NCI-H510A treated with DMSO at 0.1 percent for 48 hours (cell line): Measurements from ENCODE around the gene PGRMC2.

Experiments used
- DNase-seq: peaks from one replicate; lab custom pipeline; 2025; lab: John Stamatoyannopoulos, UW

Gene PGRMC2, protein sequence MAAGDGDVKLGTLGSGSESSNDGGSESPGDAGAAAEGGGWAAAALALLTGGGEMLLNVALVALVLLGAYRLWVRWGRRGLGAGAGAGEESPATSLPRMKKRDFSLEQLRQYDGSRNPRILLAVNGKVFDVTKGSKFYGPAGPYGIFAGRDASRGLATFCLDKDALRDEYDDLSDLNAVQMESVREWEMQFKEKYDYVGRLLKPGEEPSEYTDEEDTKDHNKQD

GRCh38 chr4:128287141-128287870 lies at the start of gene PGRMC2:
Gene PGRMC2 (minus strand): TSS chr4:128287813. CDS start chr4:128287790, 23 bp downstream.
- no peak for DNase-seq

- no peak for DNase-seq
These were observed 47.9 kb upstream of the PGRMC2 start for GRCh38 chr4:128335541-128335940.

- DNase-seq = no peak
These were observed 46.6 kb upstream of the PGRMC2 start for GRCh38 chr4:128334256-128334655.

DNA sequence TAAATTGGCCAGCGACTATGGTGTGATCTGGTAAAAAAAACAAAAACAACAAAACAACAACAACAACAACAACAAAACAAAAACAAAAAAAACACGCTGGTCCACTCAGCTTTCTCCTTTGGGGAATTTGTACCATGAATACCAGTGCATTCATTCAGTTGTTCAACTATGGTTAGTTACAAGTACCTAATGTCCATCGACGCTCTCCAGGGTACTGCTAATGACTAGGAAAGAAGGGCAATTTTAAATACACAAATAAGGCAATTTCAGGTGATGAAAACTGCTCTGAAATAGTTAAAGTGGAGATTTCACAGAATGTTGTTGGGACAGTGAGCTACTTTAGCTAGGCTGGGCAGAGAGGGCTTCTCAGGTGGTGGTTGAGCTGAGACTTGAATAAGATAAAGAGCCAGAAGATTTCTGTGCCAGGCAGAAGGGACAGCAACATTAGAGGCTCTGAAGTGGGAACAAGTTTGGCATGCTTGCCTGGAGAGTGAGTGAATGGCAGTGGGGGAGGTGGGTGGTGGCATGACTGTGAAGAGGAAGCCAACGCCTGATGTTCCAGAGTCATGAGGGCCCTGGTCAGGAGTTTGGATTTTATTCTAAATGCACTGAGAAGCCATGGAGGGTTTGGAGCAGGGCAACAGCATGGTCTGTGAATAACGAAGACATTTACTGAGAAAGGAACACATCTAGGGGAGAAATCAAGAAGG lies 45.9 kb upstream of the PGRMC2 start:
- no peak for DNase-seq

DNA sequence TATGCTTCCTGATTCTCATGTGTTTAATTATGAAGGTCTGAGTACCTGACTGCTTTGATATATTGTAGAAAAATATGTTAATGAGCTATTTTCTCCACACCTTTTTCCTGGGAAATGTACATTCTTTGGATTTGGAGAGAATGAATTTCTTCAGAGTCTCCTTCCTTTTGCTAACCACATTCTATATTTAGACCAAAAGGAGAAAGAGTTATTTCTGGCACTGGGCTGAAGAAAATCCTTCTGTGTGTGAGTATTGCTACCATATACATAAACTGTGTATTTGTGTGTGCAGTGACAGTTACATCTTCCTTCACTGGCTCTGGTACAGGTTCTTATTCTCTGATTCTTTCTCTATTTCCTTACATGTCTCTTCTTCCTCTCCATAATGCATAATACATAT lies 44.5 kb upstream of the PGRMC2 start:
- no peak for DNase-seq

DNA sequence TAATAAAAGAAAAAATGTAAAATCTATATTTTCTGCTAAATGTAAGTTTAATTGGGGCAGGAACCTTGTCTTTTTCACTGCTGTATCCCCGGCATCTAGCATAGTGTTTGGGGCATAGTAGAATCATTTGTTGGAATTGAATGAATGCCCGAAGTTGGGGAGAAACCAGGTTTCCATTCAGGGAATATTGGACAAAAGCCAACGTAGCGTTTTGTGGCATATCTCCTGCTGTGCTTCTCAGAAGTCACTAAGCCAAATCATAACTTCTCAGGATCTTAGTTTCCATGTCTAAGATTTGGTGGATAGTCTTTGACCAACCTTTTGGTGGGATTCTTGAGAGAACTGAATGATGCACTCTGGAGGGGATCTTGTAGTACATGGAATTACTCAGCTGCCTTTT lies 42.0 kb upstream of the PGRMC2 start:
- no peak for DNase-seq

- DNase-seq = no peak
These were observed 40.5 kb upstream of the PGRMC2 start for GRCh38 chr4:128328106-128328505.

- DNase-seq = no peak
These were observed 35.8 kb upstream of the PGRMC2 start for GRCh38 chr4:128323401-128323800.

DNA sequence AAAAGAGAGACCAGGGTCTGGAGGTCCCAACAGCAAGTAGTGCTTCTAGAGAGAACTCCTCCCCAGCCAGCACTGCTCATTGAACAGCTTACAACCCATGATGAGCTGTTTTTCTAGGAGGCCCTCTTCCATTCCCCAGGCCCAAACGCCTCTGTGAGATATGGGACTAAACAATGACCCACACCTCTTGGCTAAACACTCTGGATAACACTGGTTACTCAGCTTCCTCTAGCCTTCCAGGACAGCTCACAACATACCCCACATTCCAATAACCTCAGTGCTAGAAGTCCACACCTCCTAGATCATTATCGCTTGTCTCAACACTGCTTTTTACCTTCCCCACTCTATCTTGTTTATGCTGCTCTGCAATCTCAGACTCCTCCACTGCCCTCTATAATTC lies 35.4 kb upstream of the PGRMC2 start:
- DNase-seq = no peak

- no peak for DNase-seq
These were observed 34.7 kb upstream of the PGRMC2 start for GRCh38 chr4:128322311-128322710.

DNA sequence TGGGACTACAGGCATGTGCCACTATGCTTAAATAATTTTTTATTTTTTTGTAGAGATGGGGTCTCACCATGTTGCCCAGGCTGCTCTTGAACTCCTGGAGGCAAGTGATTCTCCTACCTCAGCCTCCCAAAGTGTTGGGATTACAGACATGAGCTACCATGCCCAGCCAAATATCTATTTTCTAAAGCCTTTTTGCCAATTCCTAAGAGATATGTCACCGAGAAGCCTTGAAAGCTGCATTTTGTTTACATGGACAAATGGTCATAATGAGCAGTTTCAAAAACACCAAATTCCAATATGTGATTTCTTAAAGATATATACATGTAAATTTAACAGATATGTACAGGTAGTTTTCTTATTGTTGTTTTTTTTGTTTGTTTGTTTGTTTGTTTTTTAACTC lies 33.0 kb upstream of the PGRMC2 start:
- DNase-seq = no peak

DNA sequence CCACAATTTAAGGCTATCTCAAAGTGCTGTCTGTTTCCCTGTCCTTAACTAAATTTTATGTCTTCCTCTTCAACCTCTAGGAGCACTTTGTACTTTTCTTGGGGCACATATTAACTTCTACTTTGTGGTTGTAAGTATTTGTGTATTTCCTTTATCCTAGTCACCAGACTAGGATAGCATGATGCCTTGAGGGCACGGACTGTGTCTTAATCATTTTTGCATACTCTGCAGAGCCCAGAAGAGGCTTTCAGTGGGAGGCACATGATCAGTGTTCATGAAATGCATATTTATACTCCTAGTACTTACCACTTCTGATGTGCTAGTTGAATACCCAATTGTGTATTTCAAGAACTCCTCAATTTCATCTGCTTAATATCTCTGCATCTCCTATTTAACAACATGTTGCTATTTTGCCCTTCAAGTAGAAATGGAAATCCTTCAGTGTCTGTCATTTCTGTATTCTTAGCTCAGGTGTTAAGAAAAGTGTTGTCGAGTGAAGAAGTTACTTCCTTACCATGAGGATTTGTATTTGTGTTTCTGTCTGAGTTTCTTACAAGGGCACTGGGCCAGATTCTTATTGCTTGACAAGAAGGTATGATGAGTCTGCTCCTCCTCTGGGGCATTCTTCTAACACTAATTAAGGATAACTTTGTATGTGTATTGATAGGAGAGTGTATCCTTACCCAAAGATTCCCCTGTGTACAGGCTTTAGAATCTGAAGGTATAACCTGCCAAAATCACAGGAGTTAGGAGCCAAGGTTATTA lies 28.3 kb upstream of the PGRMC2 start:
- DNase-seq = no peak

- no peak for DNase-seq
These were observed 24.2 kb upstream of the PGRMC2 start for GRCh38 chr4:128311659-128312403.

DNA sequence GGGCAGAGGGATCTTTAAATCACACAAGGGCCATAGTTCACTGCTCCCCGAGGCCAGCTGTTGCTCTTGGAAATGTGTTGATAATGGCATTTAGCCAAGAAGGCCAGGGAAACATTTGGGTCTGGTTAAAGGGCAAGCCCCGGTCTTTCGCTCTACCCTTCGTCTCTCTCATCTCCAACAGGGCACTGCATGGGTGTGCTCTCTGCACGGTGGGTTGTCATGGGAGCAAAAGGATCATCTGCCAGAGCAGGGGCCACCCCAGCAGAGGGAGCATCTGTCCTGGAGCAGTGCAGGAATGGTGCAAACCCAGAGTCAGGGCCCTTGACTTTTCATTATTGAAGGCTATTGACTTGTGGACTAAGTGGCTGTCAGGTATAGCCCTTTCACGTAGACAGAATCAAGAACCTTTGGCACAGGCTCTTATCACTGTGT lies 22.7 kb upstream of the PGRMC2 start:
- DNase-seq = peak; percentile 58

DNA sequence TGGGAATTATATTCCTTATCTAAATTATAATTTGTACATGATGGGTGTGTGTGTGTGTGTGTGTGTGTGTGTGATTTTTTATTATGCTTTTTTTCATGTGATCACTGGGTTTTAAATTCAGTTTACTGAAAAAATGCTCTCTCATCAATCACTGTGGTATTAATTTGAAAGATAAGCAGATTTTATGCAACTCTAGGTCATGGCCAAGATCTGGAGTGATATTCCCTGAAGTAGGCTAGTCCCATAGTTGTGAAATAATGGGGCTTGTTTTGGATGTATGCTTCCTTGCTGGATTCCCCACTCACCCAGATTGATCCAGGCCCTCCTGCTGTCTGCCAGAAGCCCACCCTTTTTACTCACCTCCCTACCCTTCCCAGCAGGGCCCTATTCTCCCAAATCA lies 22.0 kb upstream of the PGRMC2 start:
- no peak for DNase-seq

GRCh38 chr4:128308986-128309385 lies 21.4 kb upstream of the PGRMC2 start:
- DNase-seq = no peak

DNA sequence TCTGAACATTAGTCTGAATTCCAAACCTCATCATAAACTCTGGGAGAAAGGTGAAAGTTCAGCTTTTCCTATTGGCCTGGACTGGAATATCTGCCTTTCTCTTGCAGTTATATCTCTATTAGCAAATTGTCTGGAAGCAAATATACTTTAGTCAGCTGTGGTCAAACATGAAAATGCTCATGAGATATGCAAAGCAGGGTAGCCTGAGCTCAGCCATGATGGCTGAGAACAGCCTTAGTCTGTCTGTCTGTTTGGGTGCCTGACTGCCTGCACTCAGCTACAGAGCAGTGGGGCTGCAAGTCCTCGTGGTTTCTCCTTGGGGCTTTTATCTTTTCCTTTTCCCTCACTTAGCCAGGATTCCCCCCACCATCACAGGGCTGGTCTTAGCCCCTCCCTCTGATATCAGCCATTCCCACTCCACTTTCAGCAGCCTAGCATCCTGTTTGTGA lies 19.5 kb upstream of the PGRMC2 start:
- DNase-seq = no peak

DNA sequence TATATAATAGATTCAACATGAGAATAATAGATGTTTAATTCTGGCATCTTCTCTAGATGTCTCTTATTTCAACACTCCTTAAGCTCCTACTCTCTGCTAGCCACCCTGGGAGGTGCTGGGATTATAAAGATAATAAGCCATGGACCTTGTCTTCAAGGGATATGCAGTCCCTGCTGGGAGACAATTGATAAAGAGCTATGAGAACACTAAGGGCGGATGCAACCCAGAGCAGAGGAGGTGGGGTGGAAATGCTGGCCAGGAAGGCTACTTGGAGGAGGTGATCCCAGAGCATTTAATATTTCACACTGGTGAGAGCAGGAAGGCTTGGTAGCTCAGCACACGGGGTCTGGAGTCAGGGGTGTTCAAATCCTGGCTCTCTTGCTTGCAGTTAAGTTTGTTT lies 18.3 kb upstream of the PGRMC2 start:
- no peak for DNase-seq

DNA sequence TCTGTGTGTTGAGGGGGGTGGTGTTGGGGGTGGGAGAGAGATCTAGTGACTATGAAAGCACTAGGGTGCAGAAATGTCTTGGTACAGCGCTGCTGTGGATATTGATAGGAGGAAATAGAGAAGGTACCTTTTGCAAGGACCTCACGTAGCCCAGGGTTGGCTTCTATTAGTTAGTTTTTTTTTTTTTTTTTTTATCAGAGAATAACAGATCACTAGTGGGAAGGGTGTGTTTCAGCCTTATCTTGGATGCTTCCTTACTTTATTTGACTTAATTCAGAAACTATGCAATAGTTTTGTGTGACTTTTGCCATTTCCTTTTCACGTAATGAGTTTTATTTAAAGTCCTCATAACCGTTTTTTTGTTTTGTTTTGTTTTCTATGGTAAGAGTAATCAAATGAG lies 16.4 kb upstream of the PGRMC2 start:
- no peak for DNase-seq

DNA sequence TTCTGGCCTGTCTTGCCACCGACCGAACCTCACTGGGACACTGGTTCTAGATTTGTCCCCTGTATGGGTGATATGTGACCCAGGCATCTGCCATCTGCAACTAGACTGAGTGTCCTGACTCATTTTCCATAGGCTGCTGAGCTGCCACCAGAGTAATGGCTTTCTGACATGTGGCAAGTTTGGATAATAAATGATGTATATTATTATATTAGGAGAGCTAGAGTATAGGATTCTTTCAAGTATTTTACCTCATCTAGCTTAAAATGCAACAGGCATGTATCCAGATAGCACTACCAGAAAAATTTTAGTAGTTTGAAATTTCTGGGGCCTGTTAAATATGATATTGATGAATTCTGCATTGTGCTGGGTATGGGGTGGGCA lies 15.8 kb upstream of the PGRMC2 start:
- no peak for DNase-seq

- no peak for DNase-seq
These were observed 14.4 kb upstream of the PGRMC2 start for GRCh38 chr4:128301979-128302378.

DNA sequence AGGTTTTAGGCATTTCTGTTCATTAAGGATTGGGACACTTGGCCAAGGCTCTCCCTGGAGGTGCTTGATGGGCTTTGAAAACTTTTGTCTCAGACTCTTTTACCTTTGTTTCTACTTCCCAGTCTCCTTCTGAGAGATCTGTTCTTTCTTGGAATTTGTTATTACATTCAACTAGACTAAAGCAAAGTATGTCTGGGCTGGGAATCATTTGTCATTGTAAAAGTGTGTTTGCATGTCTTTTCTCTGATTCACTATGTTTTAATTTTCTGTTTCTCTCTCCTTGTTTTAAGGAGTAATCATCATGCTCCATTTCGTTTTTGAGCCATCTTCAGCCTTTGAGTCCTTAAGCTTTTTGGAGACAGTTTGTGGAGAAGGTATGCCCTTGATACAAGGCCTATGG lies 12.2 kb upstream of the PGRMC2 start:
- DNase-seq = no peak
